ENCODE data around the gene ZBTB16.

ZBTB16 gene

GRCh38 chr11:114059278-114059983, at the start of gene ZBTB16:
Gene ZBTB16, plus strand, starts transcription at chr11:114059711. Its CDS starts 3,590 bp downstream, at chr11:114063301.
- Mint-ChIP-seq H3K27ac (peak within 1 kb of the TSS; percentile 61 to 92), H3K4me3 (peak within 1 kb of the TSS; percentile 92 to 93), H3K4me1 (peaks cover 41% of the 10 kb centered on the region), H3K27me3 (peaks cover 71% of the 10 kb centered on the region), H3K9me3 (no peaks in the 10 kb centered on the region)
- DNase-seq = peak; percentile 45 to 46
- peak; percentile 59 for ATAC-seq

DNA sequence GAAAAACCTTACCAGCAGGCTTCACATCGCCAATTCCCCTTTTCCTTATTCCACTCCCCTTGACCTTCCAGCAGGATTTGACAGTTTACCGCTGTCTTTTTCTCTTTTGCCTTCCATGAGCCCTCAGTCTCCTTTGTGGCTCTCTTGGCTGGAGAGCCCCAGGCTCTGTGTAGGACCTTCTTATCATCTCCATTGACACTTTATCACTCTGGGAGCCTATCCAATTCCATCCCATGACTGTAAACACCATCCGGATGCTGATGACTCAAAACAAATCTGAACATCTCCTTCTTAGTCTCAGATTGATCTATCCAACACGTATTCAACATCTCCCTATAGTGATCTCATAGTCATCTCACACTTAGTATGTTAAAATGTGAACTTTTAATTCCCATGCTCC, 48.6 kb upstream of the ZBTB16 start:
- Mint-ChIP-seq H3K4me3 (no peak overlapping the region), H3K27ac (no peak overlapping the region), H3K9me3 (no peaks in the 10 kb centered on the region), H3K4me1 (peaks cover 9% of the 10 kb centered on the region), H3K27me3 (peaks cover 13% of the 10 kb centered on the region)
- ATAC-seq = no peak
- DNase-seq = no peak

- Mint-ChIP-seq H3K4me1 (peaks cover 9% of the 10 kb centered on the region), H3K27ac (no peak overlapping the region), H3K4me3 (no peak overlapping the region), H3K9me3 (no peaks in the 10 kb centered on the region), H3K27me3 (peaks cover 13% of the 10 kb centered on the region)
- no peak for DNase-seq
- no peak for ATAC-seq
Measured at GRCh38 chr11:114011443-114011842, 48.1 kb upstream of the ZBTB16 start.

GRCh38 chr11:114015117-114015516, 44.4 kb upstream of the ZBTB16 start:
- Mint-ChIP-seq H3K27me3 (peaks cover 5% of the 10 kb centered on the region), H3K27ac (no peak overlapping the region), H3K4me3 (no peak overlapping the region), H3K4me1 (no peaks in the 10 kb centered on the region), H3K9me3 (no peaks in the 10 kb centered on the region)
- DNase-seq (no peak), ATAC-seq (no peak)

DNA sequence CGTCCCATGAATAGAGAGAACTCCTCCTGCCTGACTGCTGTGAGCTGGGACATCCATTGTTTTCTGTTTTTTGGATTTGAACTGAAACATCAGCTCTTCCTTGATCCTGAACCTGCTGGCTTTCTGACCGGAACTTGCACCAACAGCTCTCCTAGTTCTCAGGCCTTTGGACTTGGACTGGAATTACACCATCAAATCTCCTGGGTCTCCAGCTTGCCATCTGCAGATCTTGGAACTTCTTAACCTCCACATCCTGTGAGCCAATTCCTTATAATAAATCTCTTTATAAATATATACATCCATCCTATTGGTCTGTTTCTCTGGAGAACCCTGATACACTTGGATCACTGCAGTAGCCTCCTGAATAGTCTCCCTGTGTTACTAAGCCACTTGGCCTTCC, 42.5 kb upstream of the ZBTB16 start:
- no peak overlapping the region for H3K27ac Mint-ChIP-seq
- no peak for DNase-seq

DNA sequence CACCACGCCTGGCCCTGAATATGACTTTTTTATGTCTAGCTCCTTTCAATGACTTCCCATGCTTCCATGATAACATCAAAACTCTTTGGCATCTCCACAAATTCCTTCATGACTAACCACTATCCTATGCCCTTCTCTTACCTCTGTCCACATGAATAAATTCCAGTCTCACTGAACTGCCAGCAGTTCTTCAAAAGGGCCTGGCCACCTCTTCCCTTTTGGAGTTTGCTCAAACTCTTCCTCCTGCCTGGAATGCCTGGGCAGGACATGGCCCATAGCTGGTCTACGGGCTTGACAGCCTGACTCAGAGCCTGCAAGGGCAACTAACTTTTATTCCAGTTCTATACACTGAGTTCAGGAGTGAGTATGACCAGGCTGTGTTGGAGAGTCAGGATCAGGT, 41.8 kb upstream of the ZBTB16 start:
- DNase-seq = no peak
- Mint-ChIP-seq H3K4me3 (no peak overlapping the region), H3K9me3 (no peaks in the 10 kb centered on the region), H3K27ac (no peak overlapping the region), H3K27me3 (peaks cover 2% of the 10 kb centered on the region), H3K4me1 (no peaks in the 10 kb centered on the region)
- ATAC-seq = no peak

More for the DNA sequence above, 42.5 kb upstream of the ZBTB16 start:
- Mint-ChIP-seq H3K4me3 (no peak overlapping the region), H3K9me3 (no peaks in the 10 kb centered on the region), H3K4me1 (no peaks in the 10 kb centered on the region), H3K27me3 (peaks cover 5% of the 10 kb centered on the region)
- no peak for ATAC-seq

GRCh38 chr11:114019046-114019445, 40.5 kb upstream of the ZBTB16 start:
- H3K4me3 Mint-ChIP-seq = no peak overlapping the region
- H3K9me3 Mint-ChIP-seq = no peaks in the 10 kb centered on the region
- no peaks in the 10 kb centered on the region for H3K4me1 Mint-ChIP-seq
- DNase-seq = no peak
- ATAC-seq = no peak
- peak overlapping the region in 1 of 2 donors; percentile 17 for H3K27ac Mint-ChIP-seq
- H3K27me3 Mint-ChIP-seq = no peaks in the 10 kb centered on the region

- peak overlapping the region in 1 of 2 donors; percentile 17 for H3K27ac Mint-ChIP-seq
- H3K4me1 Mint-ChIP-seq = no peaks in the 10 kb centered on the region
- no peak overlapping the region for H3K4me3 Mint-ChIP-seq
- no peak for DNase-seq
- ATAC-seq = no peak
- no peaks in the 10 kb centered on the region for H3K27me3 Mint-ChIP-seq
- no peaks in the 10 kb centered on the region for H3K9me3 Mint-ChIP-seq
Measured at GRCh38 chr11:114019574-114019973, 39.9 kb upstream of the ZBTB16 start.

DNA sequence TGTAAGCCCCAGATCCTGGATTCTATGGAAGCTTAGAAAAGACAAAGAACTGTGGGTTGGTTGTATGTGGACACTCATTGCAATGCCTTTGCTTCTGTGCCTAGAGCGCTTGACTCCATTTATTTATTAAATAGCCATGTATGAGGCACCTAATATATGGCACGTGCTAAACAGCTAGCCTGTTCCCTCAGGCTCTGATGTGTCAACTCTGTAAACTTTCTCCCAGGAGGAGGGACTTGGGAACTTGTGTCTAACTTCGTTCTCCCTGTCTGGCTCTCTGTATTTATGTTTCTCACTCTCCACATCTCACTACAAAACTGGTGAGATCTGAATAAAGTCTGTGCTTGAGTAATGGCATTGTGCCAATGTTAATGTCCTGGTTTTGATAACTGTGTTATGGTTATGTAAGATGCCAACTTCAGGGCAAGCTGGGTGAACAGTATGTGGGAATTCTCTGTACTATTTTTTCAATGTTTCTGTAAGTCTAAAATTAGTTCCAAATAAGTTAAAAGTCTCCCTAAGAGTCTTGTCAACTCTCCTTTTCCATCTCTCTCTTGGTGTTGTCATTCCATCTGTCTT, 34.1 kb upstream of the ZBTB16 start:
- Mint-ChIP-seq H3K9me3 (no peaks in the 10 kb centered on the region), H3K27me3 (peaks cover 6% of the 10 kb centered on the region), H3K27ac (no peak overlapping the region), H3K4me3 (no peak overlapping the region), H3K4me1 (peaks cover 8% of the 10 kb centered on the region)
- DNase-seq = no peak
- no peak for ATAC-seq

DNA sequence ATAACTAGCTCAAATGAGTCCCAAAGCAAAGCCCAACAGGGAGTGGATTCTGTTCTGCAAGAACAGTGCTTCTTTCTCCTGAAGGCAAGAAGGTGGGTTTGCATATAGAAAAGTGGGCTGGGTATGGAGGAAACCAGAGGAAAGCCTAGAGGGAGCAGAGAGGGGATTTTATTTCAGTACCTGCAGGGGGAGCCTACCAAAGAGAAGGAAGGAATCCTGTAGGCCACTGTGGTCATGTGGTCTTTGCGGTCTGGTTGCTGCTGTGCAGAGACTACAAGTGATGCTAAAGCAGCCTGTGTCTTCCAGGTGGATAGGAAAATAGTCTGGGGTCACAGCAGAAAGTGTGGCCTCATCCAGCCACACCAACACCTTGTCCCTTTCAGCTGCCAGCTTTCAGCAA, 33.2 kb upstream of the ZBTB16 start:
- H3K4me3 Mint-ChIP-seq = no peak overlapping the region
- peaks cover 11% of the 10 kb centered on the region for H3K27me3 Mint-ChIP-seq
- peaks cover 8% of the 10 kb centered on the region for H3K4me1 Mint-ChIP-seq
- peak; percentile 49 for ATAC-seq
- H3K27ac Mint-ChIP-seq = no peak overlapping the region
- no peak for DNase-seq
- H3K9me3 Mint-ChIP-seq = no peaks in the 10 kb centered on the region

DNA sequence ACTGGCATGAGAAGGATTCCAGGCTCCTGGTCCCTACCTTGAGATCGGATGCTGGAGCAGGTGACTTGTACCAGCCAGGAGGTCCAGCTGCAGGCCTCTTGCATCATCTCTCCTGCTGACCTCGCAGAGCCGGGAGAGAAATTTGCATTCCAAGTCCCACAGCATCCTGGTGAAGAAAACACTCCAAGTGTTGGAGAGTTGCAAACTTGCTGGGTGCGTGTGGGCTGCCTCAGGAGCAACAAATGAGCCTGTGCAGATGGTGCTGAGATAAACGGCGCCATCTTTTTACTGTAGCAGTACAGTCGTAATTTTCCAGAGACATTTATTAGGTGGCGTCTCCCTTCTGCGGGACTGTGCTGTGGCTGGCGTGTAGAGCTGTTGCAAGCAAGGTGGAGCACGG, 32.1 kb upstream of the ZBTB16 start:
- peaks cover 11% of the 10 kb centered on the region for H3K27me3 Mint-ChIP-seq
- peaks cover 8% of the 10 kb centered on the region for H3K4me1 Mint-ChIP-seq
- H3K9me3 Mint-ChIP-seq = no peaks in the 10 kb centered on the region
- H3K27ac Mint-ChIP-seq = no peak overlapping the region
- DNase-seq (no peak), ATAC-seq (no peak)
- H3K4me3 Mint-ChIP-seq = no peak overlapping the region

DNA sequence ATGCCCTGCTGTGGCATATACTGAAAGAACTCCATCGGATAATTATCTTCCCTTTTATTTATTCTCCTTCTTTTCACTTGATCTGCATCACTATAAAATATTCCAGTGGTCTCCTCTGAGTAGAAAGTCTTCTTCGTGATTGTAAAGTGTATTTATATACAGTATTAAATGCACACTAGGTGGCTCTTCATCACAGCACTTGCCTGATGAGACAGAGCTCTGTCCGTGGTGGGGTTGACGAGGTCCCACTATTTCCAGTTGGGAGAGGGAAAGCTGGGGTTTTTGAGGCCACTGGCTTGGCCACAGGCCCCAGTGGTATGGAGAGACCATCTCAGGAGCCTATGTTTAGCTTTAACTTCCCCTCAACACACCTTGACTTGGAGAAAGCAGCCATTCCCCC, 31.6 kb upstream of the ZBTB16 start:
- H3K27ac Mint-ChIP-seq = no peak overlapping the region

GRCh38 chr11:114031246-114031966, 28.1 kb upstream of the ZBTB16 start:
- Mint-ChIP-seq H3K4me3 (no peak overlapping the region), H3K27ac (no peak overlapping the region), H3K4me1 (peaks cover 13% of the 10 kb centered on the region), H3K27me3 (peaks cover 33% of the 10 kb centered on the region), H3K9me3 (no peaks in the 10 kb centered on the region)
- DNase-seq = no peak
- no peak for ATAC-seq

More for the DNA sequence above, 31.6 kb upstream of the ZBTB16 start:
- no peak for DNase-seq
- peaks cover 8% of the 10 kb centered on the region for H3K4me1 Mint-ChIP-seq
- no peaks in the 10 kb centered on the region for H3K9me3 Mint-ChIP-seq
- peaks cover 13% of the 10 kb centered on the region for H3K27me3 Mint-ChIP-seq
- no peak for ATAC-seq
- H3K4me3 Mint-ChIP-seq = no peak overlapping the region

DNA sequence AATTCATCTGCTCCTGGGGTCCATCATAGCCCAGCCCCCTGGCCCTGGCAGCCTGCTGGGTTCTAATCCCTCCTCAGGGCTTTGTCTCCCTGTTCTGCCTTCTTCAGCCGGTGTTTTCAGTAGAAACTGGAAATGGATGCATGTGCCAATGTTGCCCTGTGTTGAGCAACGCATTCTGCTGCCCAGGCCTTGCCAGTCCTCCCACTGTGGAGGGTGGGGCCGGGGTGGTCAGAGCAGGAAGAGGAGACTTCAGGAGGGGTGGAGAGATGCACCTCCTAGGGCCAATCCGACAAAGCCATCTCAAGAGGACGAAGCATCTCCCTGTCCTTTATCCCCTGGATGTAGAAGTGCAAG, 27.6 kb upstream of the ZBTB16 start:
- Mint-ChIP-seq H3K4me3 (no peak overlapping the region), H3K9me3 (no peaks in the 10 kb centered on the region), H3K27me3 (peaks cover 33% of the 10 kb centered on the region), H3K4me1 (peaks cover 11% of the 10 kb centered on the region), H3K27ac (no peak overlapping the region)
- DNase-seq (no peak), ATAC-seq (no peak)

DNA sequence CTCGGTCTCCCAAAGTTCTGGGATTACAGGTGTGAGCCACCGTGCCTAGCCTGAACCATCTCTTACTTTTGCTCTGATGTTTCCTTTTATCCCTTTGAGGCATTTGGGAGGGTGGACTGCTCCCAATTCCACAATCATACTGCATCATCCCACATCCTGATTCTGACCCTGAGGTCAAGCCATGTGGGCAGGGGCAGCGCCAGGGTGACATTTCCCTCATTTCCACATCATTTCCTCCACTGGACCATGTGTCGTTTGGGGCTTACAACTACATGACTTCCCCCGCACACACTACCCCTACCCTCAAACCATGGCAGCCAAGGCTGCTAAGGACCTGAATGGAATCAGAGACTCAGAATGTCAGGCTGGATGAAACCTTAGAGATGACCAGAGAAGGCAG, 26.4 kb upstream of the ZBTB16 start:
- Mint-ChIP-seq H3K4me3 (no peak overlapping the region), H3K27ac (no peak overlapping the region), H3K9me3 (no peaks in the 10 kb centered on the region), H3K4me1 (peaks cover 10% of the 10 kb centered on the region), H3K27me3 (peaks cover 33% of the 10 kb centered on the region)
- DNase-seq = no peak
- no peak for ATAC-seq

GRCh38 chr11:114033572-114033971, 25.9 kb upstream of the ZBTB16 start:
- H3K27me3 Mint-ChIP-seq = peaks cover 33% of the 10 kb centered on the region
- H3K4me3 Mint-ChIP-seq = no peak overlapping the region
- ATAC-seq = no peak

More at GRCh38 chr11:114033572-114033971, 25.9 kb upstream of the ZBTB16 start:
- no peak overlapping the region for H3K27ac Mint-ChIP-seq
- H3K9me3 Mint-ChIP-seq = no peaks in the 10 kb centered on the region
- peaks cover 10% of the 10 kb centered on the region for H3K4me1 Mint-ChIP-seq
- DNase-seq = no peak

Data from stimulated activated naive CD8-positive, alpha-beta T cell treated with anti-CD3 and anti-CD28 coated beads, Interleukin-15, amount 100 ng/mL, for 72 hours (primary cell).